Head of caudate nucleus (tissue), 42 donors: Measurements from ENCODE around the gene SSU72.

Experiments used
- DNase-seq, 42 donors: peaks; one replicate each; pipeline versions ENCODE4 v3.0.0 to v3.0.0-alpha.2; 2020 to 2021; ENCODE audit warnings: mixed read lengths in 7 of 42
- intact Hi-C: fragments of 100-400 bp; cut with DNase I; formaldehyde crosslinking; loops from one replicate; pipeline ENCODE4 v1.15.0; 2022

Gene SSU72

GRCh38 chr1:1574721-1575537 lies at the start of gene SSU72:
Gene SSU72, minus strand, starts transcription at chr1:1574863. Its CDS starts 306 bp downstream, at chr1:1574557.
- peak; percentile 79 to 97 (median 92) for DNase-seq
- intact Hi-C loops: loop anchor here (5.0 kb wide), 1 partner anchor 42 kb away; the partner anchor contains the start of gene MIB2

DNA sequence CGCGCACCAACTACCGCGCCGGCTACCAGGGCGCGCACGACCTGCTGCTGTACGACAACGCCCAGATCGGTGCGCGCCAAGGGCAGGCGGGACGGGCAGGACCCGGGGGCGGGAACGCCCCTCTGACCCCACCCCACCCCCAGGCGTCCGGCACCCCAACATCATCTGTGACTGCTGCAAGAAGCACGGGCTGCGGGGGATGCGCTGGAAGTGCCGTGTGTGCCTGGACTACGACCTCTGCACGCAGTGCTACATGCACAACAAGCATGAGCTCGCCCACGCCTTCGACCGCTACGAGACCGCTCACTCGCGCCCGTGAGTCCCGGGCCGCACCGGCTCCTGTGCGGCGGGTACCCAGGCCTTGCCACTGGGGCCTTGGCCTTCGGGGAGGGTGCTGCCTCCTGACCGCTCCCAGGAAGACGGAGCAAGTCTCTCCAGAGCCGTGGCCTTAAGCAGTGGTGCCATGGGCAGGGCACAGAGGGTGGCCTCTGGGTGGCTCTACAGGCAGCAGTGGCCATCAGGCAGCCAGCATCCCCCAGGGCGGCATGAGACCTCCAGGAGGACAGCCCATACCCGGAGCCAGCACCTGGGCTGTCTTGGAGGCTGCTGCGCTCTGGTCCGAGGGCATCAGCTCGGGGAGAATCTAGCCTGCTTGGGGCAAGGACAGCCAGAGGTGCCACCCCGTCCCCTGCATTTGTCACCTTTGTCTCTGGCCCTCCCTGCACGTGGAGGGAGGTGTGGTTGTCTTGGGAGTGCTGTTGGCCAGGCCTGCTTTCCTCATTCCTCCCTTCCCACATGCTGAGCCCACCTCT lies 49.2 kb upstream of the SSU72 start:
- DNase-seq: no peak
- intact Hi-C loops: no loop called here

DNA sequence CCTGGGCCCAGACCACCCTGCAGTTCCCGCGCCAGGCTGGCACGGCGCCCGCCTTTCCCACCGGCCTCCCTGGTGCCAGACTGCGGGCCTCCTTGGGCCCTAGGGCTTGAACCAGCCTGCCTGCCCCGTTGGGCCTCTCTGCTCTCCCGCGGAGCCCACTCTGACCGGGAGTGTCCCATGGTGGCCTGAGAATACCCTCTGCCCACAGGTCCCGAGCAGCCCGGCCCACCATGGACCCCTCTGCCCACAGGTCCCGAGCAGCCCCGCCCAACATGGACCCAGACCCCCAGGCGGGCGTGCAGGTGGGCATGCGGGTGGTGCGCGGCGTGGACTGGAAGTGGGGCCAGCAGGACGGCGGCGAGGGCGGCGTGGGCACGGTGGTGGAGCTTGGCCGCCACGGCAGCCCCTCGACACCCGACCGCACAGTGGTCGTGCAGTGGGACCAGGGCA lies 48.5 kb upstream of the SSU72 start:
- intact Hi-C loops: no loop called here
- no peak for DNase-seq

DNA sequence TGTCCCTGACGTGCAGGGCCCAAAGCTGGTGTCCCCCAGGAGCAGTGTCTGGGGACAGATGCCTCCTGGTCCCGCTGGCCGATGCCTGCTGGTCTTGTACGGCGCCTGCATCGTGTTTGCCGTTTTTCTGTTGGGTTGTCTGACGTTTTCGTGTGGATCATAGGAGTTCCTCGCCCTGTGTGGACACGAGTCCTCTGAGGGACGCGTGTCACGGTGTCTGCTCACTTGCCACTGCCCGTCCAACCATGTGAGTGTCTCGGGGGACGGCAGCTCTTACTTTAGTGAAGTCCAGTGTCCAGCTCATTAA lies 48.1 kb upstream of the SSU72 start:
- DNase-seq: no peak
- intact Hi-C loops: no loop called here

DNA sequence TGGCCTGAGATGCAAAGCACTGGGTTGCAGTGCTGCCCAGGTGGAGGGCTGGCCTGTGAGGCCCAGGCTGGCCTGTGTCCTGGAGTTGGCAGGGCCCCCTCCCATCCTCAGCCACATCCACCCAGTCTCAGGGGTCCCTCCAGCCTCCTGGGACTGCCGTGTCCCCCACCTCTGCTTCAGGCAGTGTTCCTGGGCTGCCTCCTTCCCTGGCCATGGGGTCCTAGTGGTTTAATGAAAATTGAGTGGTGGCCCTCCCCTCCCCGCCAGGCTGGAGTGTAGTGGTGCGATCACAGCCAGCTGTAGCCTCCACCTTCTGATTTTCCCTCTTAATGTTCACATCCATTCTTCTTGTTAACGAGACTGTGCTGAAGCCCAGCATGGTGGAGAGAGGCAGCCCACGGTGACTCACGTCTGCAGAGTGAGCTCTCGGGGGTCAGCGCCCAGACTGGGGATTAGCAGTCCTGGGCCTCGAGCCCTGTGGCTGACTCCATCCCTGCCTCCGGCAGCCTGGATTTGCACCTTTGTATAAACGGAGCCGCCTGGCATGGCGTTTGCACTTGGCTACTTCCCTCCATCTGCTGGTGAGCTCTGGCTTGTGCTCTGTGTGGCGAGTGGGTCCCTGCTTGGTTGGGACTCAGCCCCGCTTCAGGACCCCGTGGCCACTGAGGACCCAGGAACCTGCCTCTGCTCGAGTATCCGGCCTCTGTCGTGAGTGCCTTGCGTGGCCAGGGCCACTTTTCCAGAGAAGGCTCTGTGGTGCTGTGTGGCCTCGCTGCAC lies 47.5 kb upstream of the SSU72 start:
- intact Hi-C loops: no loop called here
- DNase-seq: no peak

- no peak for DNase-seq
- intact Hi-C loops: no loop called here
Observed at GRCh38 chr1:1621173-1622009, 46.7 kb upstream of the SSU72 start.

- no peak for DNase-seq
- intact Hi-C loops: no loop called here
Observed at GRCh38 chr1:1620433-1621139, 45.9 kb upstream of the SSU72 start.

- intact Hi-C loops: loop anchor here (5.0 kb wide), 1 partner anchor 43 kb away; no protein-coding TSS in a partner anchor
- DNase-seq: no peak
Observed at GRCh38 chr1:1619917-1620361, 45.3 kb upstream of the SSU72 start.

DNA sequence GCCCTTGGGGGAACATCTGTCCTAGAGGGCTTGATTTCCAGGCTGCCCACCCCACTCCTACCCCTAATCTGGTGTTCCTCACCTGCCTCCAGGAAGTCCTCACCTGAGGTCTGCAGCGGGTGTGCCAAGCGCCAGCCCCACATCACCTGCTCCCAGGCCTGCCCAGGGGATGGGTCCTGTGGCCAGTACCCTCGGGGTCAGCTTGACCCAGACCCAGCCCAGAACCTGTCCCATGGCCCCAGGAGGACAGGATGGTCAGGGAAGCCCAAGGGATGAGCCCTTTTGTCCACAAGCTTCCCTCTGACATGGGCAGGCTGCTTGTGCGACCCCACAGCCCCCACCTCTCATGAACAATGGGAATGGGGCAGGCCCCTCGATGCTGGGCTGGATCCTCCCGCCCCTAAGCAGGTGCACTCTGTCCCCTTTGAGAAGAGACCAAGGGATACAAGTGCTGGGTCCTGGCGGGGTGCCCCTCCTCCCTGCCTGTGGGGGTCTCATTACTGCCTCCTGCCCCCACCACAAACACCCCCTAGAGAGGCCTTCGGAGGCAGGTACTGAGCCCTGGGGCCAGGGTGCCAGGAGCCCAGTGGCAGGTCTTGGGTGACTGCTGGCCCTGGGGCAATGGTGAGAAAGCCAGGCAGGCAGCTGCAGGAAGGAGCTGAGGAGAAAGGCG lies 43.9 kb upstream of the SSU72 start:
- intact Hi-C loops: loop anchor here (5.0 kb wide), 1 partner anchor 41 kb away; no protein-coding TSS in a partner anchor
- no peak for DNase-seq

GRCh38 chr1:1617925-1618324 lies 43.3 kb upstream of the SSU72 start:
- DNase-seq: no peak
- intact Hi-C loops: loop anchor here (5.0 kb wide), 1 partner anchor 41 kb away; no protein-coding TSS in a partner anchor

DNA sequence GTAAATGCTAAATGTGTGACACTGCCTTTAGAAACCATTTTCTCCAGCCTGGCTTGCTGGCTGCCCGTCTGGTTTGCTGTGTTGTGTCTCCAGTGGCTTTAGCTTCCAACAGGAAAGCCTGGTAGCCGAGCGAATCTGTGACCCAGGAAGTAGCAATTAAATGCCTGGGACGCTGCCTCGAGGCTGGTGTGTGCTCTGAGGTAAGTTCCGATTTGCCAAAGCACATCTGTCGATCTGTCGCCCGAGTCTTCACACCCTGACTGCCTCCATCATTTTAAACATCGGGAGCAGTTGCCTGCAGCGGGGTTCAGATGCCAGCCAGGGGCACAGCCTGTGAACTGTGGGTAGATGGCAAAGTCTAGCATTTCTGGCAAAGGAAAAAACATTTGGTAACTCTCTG lies 42.9 kb upstream of the SSU72 start:
- intact Hi-C loops: loop anchor here (5.0 kb wide), 1 partner anchor 40 kb away; no protein-coding TSS in a partner anchor
- no peak for DNase-seq

DNA sequence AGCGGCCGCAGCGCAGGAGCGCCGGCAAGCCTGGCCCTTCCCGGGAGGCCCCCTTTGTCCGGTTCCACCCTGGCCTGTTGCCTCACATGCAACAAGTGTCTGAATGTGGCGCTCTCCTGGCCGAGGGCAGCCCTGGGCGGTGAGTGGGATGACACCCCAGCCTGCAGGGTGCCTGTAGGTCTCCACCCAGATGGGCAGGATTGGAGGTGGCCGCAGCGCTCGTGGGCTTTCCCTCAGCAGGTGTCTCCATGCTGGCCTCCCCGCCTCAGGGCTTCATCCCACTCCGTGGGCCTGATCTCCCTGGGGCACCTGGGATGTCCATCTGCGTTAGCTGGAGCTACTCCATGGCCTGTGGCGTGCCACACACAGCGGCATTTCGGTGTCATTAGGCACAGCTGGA lies 42.2 kb upstream of the SSU72 start:
- no peak for DNase-seq

DNA sequence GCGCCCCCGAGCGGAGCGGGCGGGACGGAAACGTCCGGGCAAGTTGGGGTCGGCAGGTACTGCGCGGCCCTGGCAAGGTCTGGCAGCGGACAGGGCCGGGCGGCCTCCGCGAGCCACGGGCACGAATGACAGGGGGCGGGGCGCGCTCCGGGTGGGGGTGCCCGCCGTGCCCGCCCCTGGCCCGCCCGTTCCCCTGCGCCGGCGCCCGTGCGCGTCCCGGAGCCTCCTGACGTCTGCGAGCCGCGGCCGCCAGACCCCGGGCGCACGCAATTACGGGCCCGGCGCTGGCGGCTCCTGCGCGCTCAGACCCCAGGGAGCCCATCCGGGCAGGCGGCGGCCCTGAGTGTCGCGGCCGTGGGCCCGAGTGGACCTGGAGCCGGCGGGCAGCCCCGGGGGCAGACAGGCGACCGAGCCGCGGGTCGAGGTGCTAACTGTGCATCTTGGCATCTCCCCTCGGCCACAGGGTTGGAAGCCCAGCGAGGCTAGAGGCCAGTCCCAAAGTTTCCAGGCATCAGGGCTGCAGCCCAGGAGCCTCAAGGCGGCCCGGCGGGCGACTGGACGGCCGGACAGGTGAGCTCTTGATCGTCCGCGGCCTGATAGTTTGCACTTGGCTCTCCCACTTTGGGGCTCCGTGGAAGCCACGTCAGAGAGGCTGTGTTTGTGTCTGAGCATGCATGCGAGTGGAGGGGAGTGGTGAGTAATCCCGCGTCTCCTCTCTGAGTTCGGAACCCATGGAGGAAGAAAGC lies 41.6 kb upstream of the SSU72 start:
- intact Hi-C loops: loop anchor here (5.0 kb wide), 1 partner anchor 39 kb away; no protein-coding TSS in a partner anchor
- DNase-seq: peak in 24 of 42 donors; percentile 18 to 68 (median 40)

More for the DNA sequence above, 42.2 kb upstream of the SSU72 start:
- intact Hi-C loops: loop anchor here (5.0 kb wide), 1 partner anchor 40 kb away; no protein-coding TSS in a partner anchor

DNA sequence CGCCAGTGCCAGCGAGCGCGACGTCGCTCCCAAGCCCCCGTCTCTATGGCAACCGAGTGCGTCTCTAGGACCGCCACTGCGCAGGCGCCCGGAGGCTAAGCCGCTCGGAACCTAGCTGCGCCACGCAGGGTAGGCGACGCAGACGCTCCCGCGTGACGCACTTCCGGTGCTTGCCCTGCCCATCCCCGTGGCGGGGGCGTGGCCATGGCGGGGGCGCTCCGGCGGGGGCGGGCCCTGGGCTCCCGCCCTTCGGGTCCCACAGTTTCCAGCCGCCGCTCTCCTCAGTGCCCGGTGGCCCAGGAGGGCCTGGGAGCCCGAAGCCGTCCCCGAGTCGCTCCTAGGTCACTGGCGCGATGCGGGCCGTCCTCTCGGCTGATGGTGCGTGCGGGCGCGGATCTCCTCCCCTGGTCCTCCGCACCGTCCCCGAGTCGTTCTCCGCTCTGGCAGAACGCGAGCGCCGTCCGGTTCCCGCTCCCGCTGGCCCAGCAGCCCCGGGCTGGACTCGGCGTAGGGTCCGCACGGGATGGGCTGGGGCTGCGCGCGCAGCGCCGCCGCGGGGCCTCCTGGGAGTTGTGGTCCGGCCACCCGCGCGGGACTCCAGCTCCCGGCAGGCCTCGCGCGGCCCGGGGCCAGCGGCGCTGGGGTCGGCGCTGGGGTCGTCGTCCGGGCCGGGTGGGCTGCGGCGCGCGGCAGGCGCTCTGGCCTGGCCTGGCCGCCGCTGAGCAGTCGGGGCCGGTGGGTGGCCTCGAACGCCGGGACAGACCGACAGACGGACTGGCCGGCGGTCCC lies 40.8 kb upstream of the SSU72 start, which contains the start of gene MIB2:
Gene MIB2, plus strand, starts transcription at position 245 of the 789 bp plus-strand sequence. CDS start 7,953 bp downstream, outside the sequence.
- DNase-seq: peak; percentile 86 to 99 (median 97)
- intact Hi-C loops: loop anchor here (5.0 kb wide), 1 partner anchor 38 kb away; no protein-coding TSS in a partner anchor

GRCh38 chr1:1614954-1615255 lies 40.2 kb upstream of the SSU72 start:
- no peak for DNase-seq
- intact Hi-C loops: loop anchor here (5.0 kb wide), 1 partner anchor 38 kb away; no protein-coding TSS in a partner anchor
